Spleen (tissue), 11 donors: ENCODE data around the gene SLC5A2. TPM values are rescaled to one million over a fixed set of nuclear protein-coding genes. Genes with fewer than 3 reads are reported as not detected.
A peak's percentile ranks its signal among the peaks of the same experiment; 100 is the strongest.
"Not testable (repeated sequence)": the region's sequence is repeated elsewhere in the genome, so short reads cannot be mapped to it uniquely, and the experiment has no call there.

Source experiments
- DNase-seq: peaks from one replicate; pipeline ENCODE4 v3.0.0-alpha.2; 2020
- H3K27ac ChIP-seq, 8 donors: fragments of 200-600 bp; sonication (generic) in 7 of 8; 1 replicate in 4 of 8; 2 replicates in 4 of 8; pipeline versions ENCODE4 v1.5.0 to v1.8.0; 2016 to 2021; ENCODE audit warnings: inconsistent platforms in 4 of 8, mild to moderate bottlenecking in 4 of 8, moderate library complexity in 1 of 8
- H3K27me3 ChIP-seq, 7 donors: fragments of 200-600 bp; sonication (generic) in 6 of 7; replicated peaks in 1 of 7; 1 replicate in 4 of 7; 2 replicates in 3 of 7; pipeline versions ENCODE4 v1.5.0 to v1.8.0; 2016 to 2021; ENCODE audit warnings: inconsistent platforms in 3 of 7, mild to moderate bottlenecking in 1 of 7
- H3K36me3 ChIP-seq, 6 donors: fragments of 200-600 bp; sonication (generic) in 5 of 6; 1 replicate in 4 of 6; 2 replicates in 2 of 6; pipeline versions ENCODE4 v1.5.0 to v1.8.0; 2016 to 2021; ENCODE audit warnings: inconsistent platforms in 2 of 6
- H3K4me1 ChIP-seq, 6 donors: fragments of 200-600 bp; sonication (generic) in 5 of 6; 1 replicate in 3 of 6; 2 replicates in 3 of 6; pipeline versions ENCODE4 v1.5.0 to v1.8.0; 2016 to 2021; ENCODE audit warnings: inconsistent platforms in 3 of 6
- H3K4me3 ChIP-seq, 8 donors: fragments of 200-600 bp; sonication (generic) in 7 of 8; 1 replicate in 4 of 8; 2 replicates in 4 of 8; pipeline versions ENCODE4 v1.5.0 to v1.8.0; 2016 to 2021; ENCODE audit warnings: inconsistent platforms in 4 of 8, mild to moderate bottlenecking in 4 of 8, moderate library complexity in 2 of 8
- H3K9me3 ChIP-seq, 8 donors: fragments of 200-600 bp; sonication (generic) in 7 of 8; 1 replicate in 4 of 8; 2 replicates in 4 of 8; pipeline versions ENCODE4 v1.5.0 to v1.8.0; 2016 to 2021; ENCODE audit warnings: inconsistent platforms in 4 of 8
- POLR2A ChIP-seq, 3 donors: fragments of 450-650 bp; IDR thresholded peaks; one replicate each; pipeline ENCODE4 v1.5.1; 2017; ENCODE audit warnings: antibody characterized with exemption in 3 of 3, mild to moderate bottlenecking in 1 of 3
- POLR2AphosphoS5 ChIP-seq, 3 donors: sonication (generic); formaldehyde crosslinking; IDR thresholded peaks; one replicate each; pipeline ENCODE4 v1.5.1; 2017; ENCODE audit warnings: antibody characterized with exemption in 3 of 3
- WGBS, 5 donors: extraction: QIAGEN DNeasy Blood & Tissue Kit in 3 of 5; methylation state at CpG; one replicate each; pipeline versions ENCODE4 v1.1.5 to v1.1.7; 2013 to 2018; 5-methylcytosine and 5-hydroxymethylcytosine counted together
- intact Hi-C: fragments of 100-400 bp; cut with DNase I; formaldehyde crosslinking; loops from one replicate; pipeline ENCODE4 v1.15.0; 2023; ENCODE audit warnings: low total_unique reads
- polyA plus RNA-seq, 3 donors: library from polyadenylated mRNA; stranded (reverse); fragments of 200-250 nt; gene quantifications; one replicate each; pipeline ENCODE4 v1.2.1, GENCODE V29; 2013
- total RNA-seq, 7 donors: library from RNA; depleted of rRNA in 3 of 7; stranded (reverse); fragments of >200 nt in 3 of 7; fragmentation: NEBNext Ultra II Directional in 4 of 7; extraction: Animal tissue kit (Norgen Biotek cat#: 25700) in 4 of 7; gene quantifications; one replicate each; pipeline versions ENCODE4 v1.1.0 to v1.2.1, GENCODE V29; 2016 to 2021
- TF ChIP-seq, protein P1 (sequence below), 11 experiments: fragments of 200-600 bp in 7 of 11; fragments of 450-650 bp in 4 of 11; sonication (generic) in 4 of 11; IDR thresholded peaks in 8 of 11; conservative IDR thresholded peaks in 3 of 11; 1 replicate in 7 of 11; 2 replicates in 4 of 11; pipeline versions ENCODE4 v1.4.0 to v1.8.0; 2016 to 2021; ENCODE audit warnings: antibody characterized with exemption in 11 of 11, inconsistent platforms in 4 of 11, mild to moderate bottlenecking in 1 of 11
- donor health status: healthy with polysubstance abuse.
- donor health status: DM: no; HTN: no; CAD: no; lungs with moderate emphysema.
- donor health status: DM: no; HTN: no; CAD: no.
- donor health status: Bipolar disorder and iron deficiency.
- donor health status: healthy.
- donor health status: DM: no; HTN: no; CAD: no.
- donor health status: DM: yes; HTN: yes; CAD: no.

SLC5A2 gene
- total and polyA plus RNA-seq, 10 donors, result 0.17 to 2.3 (median 1.2) TPM; not detected in 3

DNA sequence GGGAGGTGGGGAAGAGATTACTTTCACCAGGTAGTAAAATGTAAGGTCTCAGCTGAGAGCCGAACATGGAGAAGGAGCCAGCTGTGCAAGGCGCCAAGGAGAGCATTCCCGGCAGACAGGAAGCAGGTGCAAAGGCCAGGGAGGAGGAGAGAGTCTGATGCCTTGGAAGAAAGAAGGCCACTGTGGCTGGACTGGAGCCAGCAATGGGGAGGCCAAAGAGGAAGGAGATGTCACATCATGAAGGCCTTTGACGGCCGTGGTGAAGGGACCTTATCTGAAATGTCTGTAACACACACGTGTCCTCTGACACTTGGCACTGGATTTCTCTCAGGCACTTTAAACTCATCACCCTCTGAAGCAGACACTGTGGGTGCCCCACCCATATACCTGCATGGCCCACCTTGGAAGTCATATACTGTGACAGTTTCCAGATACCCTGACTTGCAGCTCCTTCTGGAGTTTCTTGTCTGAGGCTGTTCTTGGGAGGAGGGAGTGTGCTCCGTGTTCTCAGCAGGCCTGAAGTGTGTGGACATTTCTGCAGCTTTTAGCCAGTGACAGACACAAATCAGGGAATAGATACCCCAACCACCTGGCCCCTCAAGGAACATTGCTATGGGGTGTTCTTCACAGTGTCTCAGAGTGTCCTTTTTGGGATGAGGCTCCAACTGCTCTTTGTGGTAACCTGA lies 1.9 kb upstream of the SLC5A2 start:
- WGBS, 5 donors, result 20 to 38% (median 29%) methylated on average over 7 of the region's 7 CpGs
- intact Hi-C loops, result loop anchor here (10.0 kb wide), 1 partner anchor 234 kb away; a partner anchor contains a TSS
- peaks cover 0 to 38% (median 28%) of the 10 kb centered on the region in 6 donors for H3K4me1 ChIP-seq
- no peak overlapping the region for H3K4me3 ChIP-seq
- DNase-seq, result peak; percentile 69
- TF ChIP-seq, protein P1, sequence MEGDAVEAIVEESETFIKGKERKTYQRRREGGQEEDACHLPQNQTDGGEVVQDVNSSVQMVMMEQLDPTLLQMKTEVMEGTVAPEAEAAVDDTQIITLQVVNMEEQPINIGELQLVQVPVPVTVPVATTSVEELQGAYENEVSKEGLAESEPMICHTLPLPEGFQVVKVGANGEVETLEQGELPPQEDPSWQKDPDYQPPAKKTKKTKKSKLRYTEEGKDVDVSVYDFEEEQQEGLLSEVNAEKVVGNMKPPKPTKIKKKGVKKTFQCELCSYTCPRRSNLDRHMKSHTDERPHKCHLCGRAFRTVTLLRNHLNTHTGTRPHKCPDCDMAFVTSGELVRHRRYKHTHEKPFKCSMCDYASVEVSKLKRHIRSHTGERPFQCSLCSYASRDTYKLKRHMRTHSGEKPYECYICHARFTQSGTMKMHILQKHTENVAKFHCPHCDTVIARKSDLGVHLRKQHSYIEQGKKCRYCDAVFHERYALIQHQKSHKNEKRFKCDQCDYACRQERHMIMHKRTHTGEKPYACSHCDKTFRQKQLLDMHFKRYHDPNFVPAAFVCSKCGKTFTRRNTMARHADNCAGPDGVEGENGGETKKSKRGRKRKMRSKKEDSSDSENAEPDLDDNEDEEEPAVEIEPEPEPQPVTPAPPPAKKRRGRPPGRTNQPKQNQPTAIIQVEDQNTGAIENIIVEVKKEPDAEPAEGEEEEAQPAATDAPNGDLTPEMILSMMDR (IDR thresholded peaks at IDR 0.05 in 8 of 11, conservative IDR thresholded peaks at IDR 0.05 in 3 of 11), result no peak
- TF ChIP-seq POLR2A (IDR thresholded peaks at IDR 0.05) (no peak), POLR2AphosphoS5 (IDR thresholded peaks at IDR 0.05) (peak in 2 of 3 donors; percentile 31 to 46)
- peaks cover 0 to 23% (median 0%) of the 10 kb centered on the region in 6 donors for H3K36me3 ChIP-seq
- no peak overlapping the region for H3K27ac ChIP-seq
- no peaks in the 10 kb centered on the region for H3K9me3 ChIP-seq
- peaks cover 0 to 66% (median 0%) of the 10 kb centered on the region in 7 donors for H3K27me3 ChIP-seq

DNA sequence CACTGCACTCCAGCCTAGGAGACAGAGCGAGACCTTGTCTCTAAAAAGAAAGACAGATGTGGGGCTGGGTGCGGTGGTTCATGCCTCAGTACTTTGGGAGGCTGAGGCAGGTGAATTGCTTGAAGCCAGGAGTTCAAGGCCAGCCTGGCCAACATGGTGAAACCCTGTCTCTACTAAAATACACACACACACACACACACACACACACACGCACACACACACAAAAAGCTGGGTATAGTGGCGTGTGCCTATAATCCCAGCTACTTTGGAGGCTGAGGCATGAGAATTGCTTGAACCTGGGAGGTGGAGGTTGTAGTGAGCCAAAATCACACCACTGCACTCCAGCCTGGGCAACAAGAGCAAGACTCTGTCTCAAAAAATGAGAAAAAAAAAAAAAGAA lies 1.1 kb downstream of the SLC5A2 start:
- H3K9me3 ChIP-seq, H3K36me3 ChIP-seq, H3K27ac ChIP-seq, H3K4me3 ChIP-seq: not testable (repeated sequence)
- WGBS, 5 donors, result 85 to 98% (median 93%) methylated on average over 4 of the region's 4 CpGs
- Histone ChIP-seq H3K27me3 (peaks cover 0 to 77% (median 12%) of the 10 kb centered on the region in 7 donors), H3K4me1 (peaks cover 12 to 40% (median 28%) of the 10 kb centered on the region in 6 donors)
- DNase-seq, result peak; percentile 44
- intact Hi-C loops, result loop anchor here (10.0 kb wide), 1 partner anchor 231 kb away; a partner anchor contains a TSS

DNA sequence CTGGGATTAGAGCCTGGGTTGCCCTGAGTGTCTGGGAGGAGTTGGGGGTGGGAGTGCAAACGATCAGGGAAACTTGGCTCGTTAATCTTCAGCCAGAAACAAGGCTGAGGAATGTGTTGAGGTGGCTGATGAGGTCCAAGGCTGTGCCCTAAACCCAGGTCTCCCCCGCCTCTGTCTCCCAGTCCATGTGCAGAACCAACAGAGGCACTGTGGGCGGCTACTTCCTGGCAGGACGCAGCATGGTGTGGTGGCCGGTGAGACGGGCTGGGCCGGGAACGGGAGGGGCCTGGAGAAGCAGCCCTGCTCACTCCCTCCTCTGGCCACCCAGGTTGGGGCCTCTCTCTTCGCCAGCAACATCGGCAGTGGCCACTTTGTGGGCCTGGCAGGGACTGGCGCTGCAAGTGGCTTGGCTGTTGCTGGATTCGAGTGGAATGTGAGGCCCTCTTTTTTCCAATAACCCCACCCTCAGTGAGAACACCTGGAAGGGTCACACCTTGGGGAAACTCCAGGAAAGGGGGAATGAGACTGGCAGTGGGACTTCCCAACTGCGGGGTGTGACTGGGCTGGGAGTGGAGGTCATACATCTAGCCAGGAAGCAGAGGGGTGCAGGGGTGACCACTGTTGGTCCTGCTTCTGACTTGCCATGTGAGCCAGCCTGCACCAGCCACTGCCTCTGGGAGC lies 1.7 kb downstream of the SLC5A2 start:
- TF ChIP-seq POLR2AphosphoS5 (IDR thresholded peaks at IDR 0.05), result no peak
- TF ChIP-seq POLR2A (IDR thresholded peaks at IDR 0.05), result no peak
- TF ChIP-seq, protein P1 (IDR thresholded peaks at IDR 0.05 in 8 of 11, conservative IDR thresholded peaks at IDR 0.05 in 3 of 11), result no peak
- 57 to 68% (median 61%) methylated on average over 13 to 14 of the region's 14 CpGs for WGBS, 5 donors
- intact Hi-C loops, result loop anchor here (10.0 kb wide), 1 partner anchor 230 kb away; a partner anchor contains a TSS
- no peaks in the 10 kb centered on the region for H3K9me3 ChIP-seq
- no peak overlapping the region for H3K4me3 ChIP-seq
- no peak overlapping the region for H3K27ac ChIP-seq
- DNase-seq, result peak; percentile 72
- peaks cover 12 to 40% (median 28%) of the 10 kb centered on the region in 6 donors for H3K4me1 ChIP-seq
- H3K27me3 ChIP-seq, result peaks cover 0 to 74% (median 12%) of the 10 kb centered on the region in 7 donors
- H3K36me3 ChIP-seq, result no peaks in the 10 kb centered on the region

DNA sequence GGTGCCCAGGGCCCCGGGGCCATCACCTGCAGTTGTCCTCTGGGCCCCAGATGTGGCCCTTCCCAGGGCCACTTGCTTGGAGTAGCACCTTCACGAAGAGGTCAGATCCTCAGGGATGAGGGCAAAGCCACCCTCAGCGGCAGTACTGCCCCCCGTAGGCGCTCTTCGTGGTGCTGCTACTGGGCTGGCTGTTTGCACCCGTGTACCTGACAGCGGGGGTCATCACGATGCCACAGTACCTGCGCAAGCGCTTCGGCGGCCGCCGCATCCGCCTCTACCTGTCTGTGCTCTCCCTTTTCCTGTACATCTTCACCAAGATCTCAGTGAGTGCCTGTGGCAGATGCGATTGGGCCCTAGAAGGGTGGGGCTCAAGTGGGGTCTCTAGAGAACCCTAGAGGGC lies 2.6 kb downstream of the SLC5A2 start:
- H3K4me3 ChIP-seq, result no peak overlapping the region
- peaks cover 0 to 67% (median 12%) of the 10 kb centered on the region in 7 donors for H3K27me3 ChIP-seq
- peak; percentile 73 for DNase-seq
- H3K9me3 ChIP-seq, result no peaks in the 10 kb centered on the region
- H3K36me3 ChIP-seq, result peaks cover 0 to 8% (median 0%) of the 10 kb centered on the region in 6 donors
- H3K27ac ChIP-seq, result no peak overlapping the region
- TF ChIP-seq, protein P1 (IDR thresholded peaks at IDR 0.05 in 8 of 11, conservative IDR thresholded peaks at IDR 0.05 in 3 of 11), result no peak
- TF ChIP-seq POLR2A (IDR thresholded peaks at IDR 0.05) (no peak), POLR2AphosphoS5 (IDR thresholded peaks at IDR 0.05) (no peak)
- peaks cover 12 to 34% (median 26%) of the 10 kb centered on the region in 6 donors for H3K4me1 ChIP-seq
- 93 to 96% (median 94%) methylated on average over 11 to 17 of the region's 17 CpGs for whole genome bisulfite sequencing, 5 donors
- intact Hi-C loops, result loop anchor here (10.0 kb wide), 1 partner anchor 229 kb away; a partner anchor contains a TSS
